Keratinocyte (primary cell): ENCODE measurements around the gene SCN4A. TPM values are rescaled to one million over a fixed set of nuclear protein-coding genes. Genes with fewer than 3 reads are reported as not detected.
"Not testable (repeated sequence)": the region's sequence is repeated elsewhere in the genome, so short reads cannot be mapped to it uniquely, and the experiment has no call there.

Experiments used
- DNase-seq: peaks from one replicate; pipeline ENCODE4 v3.0.0-alpha.2; 2011; ENCODE audit warnings: low read depth, missing footprints, low spot score
- FAIRE-seq: peaks from 2 replicates; lab custom pipeline; 2011; peaks lifted over from hg19 to GRCh38; lab: Jason Lieb, UNC
- H2AFZ ChIP-seq: 2 replicates; pipeline ENCODE4 v1.6.0; 2012; ENCODE audit warnings: low read length, control low read depth, inconsistent platforms; ENCODE audit not compliant: control insufficient read depth
- H3K27ac ChIP-seq: 2 replicates; pipeline ENCODE4 v1.5.1; 2011; ENCODE audit warnings: low read length; ENCODE audit not compliant: control insufficient read depth, insufficient read depth
- H3K27me3 ChIP-seq: 3 replicates; pipeline ENCODE4 v1.6.0; 2011; ENCODE audit warnings: low read length; ENCODE audit not compliant: control insufficient read depth, insufficient read depth; ENCODE audit errors: extremely low read depth
- H3K36me3 ChIP-seq, 2 experiments: 2 replicates in 1 of 2; 3 replicates in 1 of 2; pipeline ENCODE4 v1.5.1; 2011; ENCODE audit warnings: low read length in 2 of 2, mild to moderate bottlenecking in 1 of 2; ENCODE audit not compliant: control insufficient read depth in 2 of 2, insufficient read depth in 2 of 2; ENCODE audit errors: extremely low read depth in 1 of 2
- H3K4me1 ChIP-seq: 3 replicates; pipeline ENCODE4 v1.5.1; 2011; ENCODE audit warnings: low read length; ENCODE audit not compliant: control insufficient read depth, insufficient read depth; ENCODE audit errors: extremely low read depth
- H3K4me2 ChIP-seq: 3 replicates; pipeline ENCODE4 v1.6.0; 2011; ENCODE audit warnings: low read depth, low read length; ENCODE audit not compliant: control insufficient read depth, insufficient read depth; ENCODE audit errors: extremely low read depth
- H3K4me3 ChIP-seq, 3 experiments: fragments of 200-600 bp in 1 of 3; sonication (generic) in 1 of 3; 2 replicates in 2 of 3; 3 replicates in 1 of 3; pipeline ENCODE4 v1.5.1; 2011 to 2016; ENCODE audit warnings: low read length in 3 of 3, mild to moderate bottlenecking in 3 of 3, control low read depth in 2 of 3, inconsistent platforms in 1 of 3, low read depth in 1 of 3, mixed read lengths in 1 of 3, mixed run types in 1 of 3, moderate library complexity in 1 of 3; ENCODE audit not compliant: control insufficient read depth in 2 of 3, insufficient read depth in 2 of 3; ENCODE audit errors: extremely low read depth in 1 of 3
- H3K79me2 ChIP-seq: 2 replicates; pipeline ENCODE4 v1.6.0; 2012; ENCODE audit warnings: low read length; ENCODE audit not compliant: control insufficient read depth, insufficient read depth
- H3K9ac ChIP-seq: 3 replicates; pipeline ENCODE4 v1.6.0; 2011; ENCODE audit warnings: low read length; ENCODE audit not compliant: control insufficient read depth, insufficient read depth; ENCODE audit errors: extremely low read depth
- H3K9me1 ChIP-seq: 3 replicates; pipeline ENCODE4 v1.6.0; 2011; ENCODE audit warnings: low read length; ENCODE audit not compliant: control insufficient read depth, insufficient read depth; ENCODE audit errors: extremely low read depth
- H3K9me3 ChIP-seq: 2 replicates; pipeline ENCODE4 v1.5.1; 2012; ENCODE audit warnings: low read depth, low read length; ENCODE audit not compliant: control insufficient read depth
- H4K20me1 ChIP-seq: 3 replicates; pipeline ENCODE4 v1.6.0; 2011; ENCODE audit warnings: low read length; ENCODE audit not compliant: control insufficient read depth, insufficient read depth; ENCODE audit errors: extremely low read depth
- CTCF ChIP-seq, 3 experiments: IDR thresholded peaks in 1 of 3; conservative IDR thresholded peaks in 1 of 3; optimal IDR thresholded peaks in 1 of 3; 2 replicates in 2 of 3; 3 replicates in 1 of 3; pipeline versions ENCODE3 to v1.5.1; 2011; ENCODE audit warnings: low read length in 3 of 3, mild to moderate bottlenecking in 3 of 3, moderate library complexity in 2 of 3, control low read depth in 1 of 3, inconsistent platforms in 1 of 3; ENCODE audit not compliant: insufficient read depth in 2 of 3; ENCODE audit errors: extremely low read depth in 1 of 3
- EZH2 ChIP-seq: IDR thresholded peaks from one replicate; pipeline ENCODE4 v1.6.1; 2012; ENCODE audit warnings: inconsistent platforms, mild to moderate bottlenecking, low read length, moderate library complexity
- dilution Hi-C: fragments of 300-500 bp; cut with MboI; formaldehyde crosslinking; loops from one replicate; pipeline ENCODE4 v1.7.0; 2020; ENCODE audit warnings: low sequenced_read_pairs; ENCODE audit not compliant: extremely low pct_ligation_motif_present
- polyA plus RNA-seq, 5 experiments: library from polyadenylated mRNA; depleted of rRNA in 3 of 5; stranded (reverse) in 3 of 5; stranded (forward) in 1 of 5; unstranded in 1 of 5; fragments of >200 nt; gene quantifications; 1 replicate in 1 of 5; 2 replicates in 3 of 5; 3 replicates in 1 of 5; pipeline versions ENCODE4 v1.2.1 to v1.2.3, GENCODE V29; 2011 to 2012; ENCODE audit warnings: missing spikeins in 2 of 5, low read depth in 1 of 5, low replicate concordance in 1 of 5

SCN4A gene
- polyA plus RNA-seq, 1 donor (not counting 4 experiments of a cell fraction or from before 2014, with no cell fraction given) = not detected

GRCh38 chr17:63911041-63911635, 61.6 kb downstream of the SCN4A start, which contains the start of gene CSHL1:
Gene CSHL1, minus strand, starts transcription at chr17:63911258. Its CDS starts 62 bp downstream, at chr17:63911196.
- TF ChIP-seq CTCF (optimal IDR thresholded peaks at IDR 0.05 in 1 of 3, IDR thresholded peaks at IDR 0.05 in 1 of 3, conservative IDR thresholded peaks at IDR 0.05 in 1 of 3; ENCODE audit: extremely low read depth in 1 of 3, insufficient read depth in 2 of 3, low read length in 3 of 3) (no peak), EZH2 (no peak)
- no peak for FAIRE-seq

GRCh38 chr17:63910096-63910495, 62.6 kb downstream of the SCN4A start:
- TF ChIP-seq EZH2 (no peak), CTCF (optimal IDR thresholded peaks at IDR 0.05 in 1 of 3, IDR thresholded peaks at IDR 0.05 in 1 of 3, conservative IDR thresholded peaks at IDR 0.05 in 1 of 3; ENCODE audit: extremely low read depth in 1 of 3, insufficient read depth in 2 of 3, low read length in 3 of 3) (no peak)
- Histone ChIP-seq H3K79me2 (no peaks in the 10 kb centered on the region), H3K4me2 (no peak overlapping the region), H3K4me3 (no peak overlapping the region), H4K20me1 (no peaks in the 10 kb centered on the region), H3K36me3 (no peaks in the 10 kb centered on the region), H3K27me3 (no peaks in the 10 kb centered on the region), H3K9ac (no peak overlapping the region), H2AFZ (no peak overlapping the region), H3K27ac (no peak overlapping the region), H3K9me3 (no peaks in the 10 kb centered on the region), H3K4me1 (no peaks in the 10 kb centered on the region), H3K9me1 (no peaks in the 10 kb centered on the region)
- no peak for FAIRE-seq
- dilution Hi-C loops = no loop called here
- no peak for DNase-seq

More at GRCh38 chr17:63911041-63911635, 61.6 kb downstream of the SCN4A start, which contains the start of gene CSHL1:
- no peaks in the 10 kb centered on the region for H3K9me1 ChIP-seq
- no peak within 1 kb of the TSS for H2AFZ ChIP-seq
- H3K9ac ChIP-seq = no peak within 1 kb of the TSS
- no peaks in the 10 kb centered on the region for H3K9me3 ChIP-seq
- no peak within 1 kb of the TSS for H3K27ac ChIP-seq
- no peaks in the 10 kb centered on the region for H3K4me1 ChIP-seq
- H4K20me1 ChIP-seq = no peaks in the 10 kb centered on the region
- no peak for DNase-seq
- no peak within 1 kb of the TSS for H3K4me2 ChIP-seq
- no peaks in the 10 kb centered on the region for H3K27me3 ChIP-seq
- no peaks in the 10 kb centered on the region for H3K79me2 ChIP-seq
- no peaks in the 10 kb centered on the region for H3K36me3 ChIP-seq
- H3K4me3 ChIP-seq = no peak within 1 kb of the TSS
- dilution Hi-C loops = no loop called here

- H3K9me1 ChIP-seq, H3K4me1 ChIP-seq, H2AFZ ChIP-seq, H3K79me2 ChIP-seq, H3K27ac ChIP-seq, H3K4me3 ChIP-seq, H3K9me3 ChIP-seq, dilution Hi-C loops, H3K36me3 ChIP-seq, DNase-seq, H3K4me2 ChIP-seq, H4K20me1 ChIP-seq, H3K9ac ChIP-seq, H3K27me3 ChIP-seq, FAIRE-seq: not testable (repeated sequence)
These were observed 63.1 kb downstream of the SCN4A start for GRCh38 chr17:63909586-63909985.
